Activated CD8-positive, alpha-beta memory T cell treated with anti-CD3 and anti-CD28 coated beads, Interleukin-2, amount 10 ng/mL, durations not matched to agents 7 days and 5 days (primary cell): ENCODE measurements around the gene FHOD3. TPM values are rescaled to one million over a fixed set of nuclear protein-coding genes. Genes with fewer than 3 reads are reported as not detected.

Experiments
- ATAC-seq: fragments of 150-1000 bp; cut with Tn5 transposase; one replicate; pipeline ENCODE4 v1.10.0; 2021; ENCODE audit warnings: moderate library complexity
- CTCF ChIA-PET: fragments of 350-600 bp; sonication (Branson Sonifier 250); formaldehyde crosslinking; loops from one replicate; lab custom pipeline; 2021; ENCODE audit warnings: antibody characterized with exemption; lab: Charles Lee
- DNase-seq: peaks from one replicate; pipeline ENCODE4 v3.0.0-alpha.2; 2020
- H3K27ac Mint-ChIP-seq: one replicate; pipeline ENCODE4 v1.8.0; 2021; ENCODE audit warnings: mild to moderate bottlenecking, mixed read lengths
- H3K27me3 Mint-ChIP-seq: one replicate; pipeline ENCODE4 v1.8.0; 2021; ENCODE audit warnings: mixed read lengths
- H3K36me3 Mint-ChIP-seq: one replicate; pipeline ENCODE4 v1.8.0; 2021; ENCODE audit warnings: mild to moderate bottlenecking, mixed read lengths
- H3K4me1 Mint-ChIP-seq: one replicate; pipeline ENCODE4 v1.8.0; 2021; ENCODE audit warnings: mixed read lengths
- H3K4me3 Mint-ChIP-seq: one replicate; pipeline ENCODE4 v1.8.0; 2021; ENCODE audit warnings: mild to moderate bottlenecking, moderate library complexity, mixed read lengths
- H3K9me3 Mint-ChIP-seq: one replicate; pipeline ENCODE4 v1.8.0; 2022; ENCODE audit warnings: low read depth, mixed read lengths
- total RNA-seq, 2 experiments: library from RNA; stranded (reverse); gene quantifications; one replicate each; pipeline ENCODE4 v1.2.3, GENCODE V29; 2021

FHOD3 gene
- total RNA-seq, 2 experiments from 2014 or later = not detected

GRCh38 chr18:36595046-36595817 is 297.7 kb downstream of the FHOD3 start:
- no peaks in the 10 kb centered on the region for H3K36me3 Mint-ChIP-seq
- ATAC-seq = no peak
- no peak for DNase-seq
- H3K27me3 Mint-ChIP-seq = no peaks in the 10 kb centered on the region
- CTCF ChIA-PET = no interaction called here
- H3K4me1 Mint-ChIP-seq = no peaks in the 10 kb centered on the region
- H3K27ac Mint-ChIP-seq = no peak overlapping the region
- no peaks in the 10 kb centered on the region for H3K9me3 Mint-ChIP-seq
- H3K4me3 Mint-ChIP-seq = no peak overlapping the region

GRCh38 chr18:36595818-36596215 is 298.3 kb downstream of the FHOD3 start:
- Mint-ChIP-seq H3K36me3 (no peaks in the 10 kb centered on the region), H3K27ac (no peak overlapping the region), H3K9me3 (no peaks in the 10 kb centered on the region), H3K4me3 (no peak overlapping the region), H3K4me1 (no peaks in the 10 kb centered on the region), H3K27me3 (no peaks in the 10 kb centered on the region)
- DNase-seq (no peak), ATAC-seq (no peak)
- CTCF ChIA-PET = no interaction called here

- CTCF ChIA-PET = no interaction called here
- ATAC-seq (no peak), DNase-seq (no peak)
- Mint-ChIP-seq H3K36me3 (no peaks in the 10 kb centered on the region), H3K4me3 (no peak overlapping the region), H3K4me1 (peaks cover 3% of the 10 kb centered on the region), H3K27ac (no peak overlapping the region), H3K9me3 (no peaks in the 10 kb centered on the region), H3K27me3 (no peaks in the 10 kb centered on the region)
These were observed 300.1 kb downstream of the FHOD3 start for GRCh38 chr18:36597636-36598035.

- no peaks in the 10 kb centered on the region for H3K36me3 Mint-ChIP-seq
- peaks cover 3% of the 10 kb centered on the region for H3K4me1 Mint-ChIP-seq
- no peaks in the 10 kb centered on the region for H3K27me3 Mint-ChIP-seq
- DNase-seq (no peak), ATAC-seq (no peak)
- no peak overlapping the region for H3K4me3 Mint-ChIP-seq
- H3K9me3 Mint-ChIP-seq = no peaks in the 10 kb centered on the region
- H3K27ac Mint-ChIP-seq = no peak overlapping the region
- CTCF ChIA-PET = no interaction called here
These were observed 303.0 kb downstream of the FHOD3 start for GRCh38 chr18:36600548-36600947.

GRCh38 chr18:36601316-36601715 is 303.8 kb downstream of the FHOD3 start:
- ATAC-seq = no peak
- DNase-seq = no peak
- Mint-ChIP-seq H3K9me3 (no peaks in the 10 kb centered on the region), H3K27ac (no peak overlapping the region), H3K27me3 (no peaks in the 10 kb centered on the region), H3K36me3 (no peaks in the 10 kb centered on the region), H3K4me1 (peaks cover 3% of the 10 kb centered on the region), H3K4me3 (no peak overlapping the region)
- CTCF ChIA-PET = no interaction called here

- DNase-seq (no peak), ATAC-seq (no peak)
- H3K4me1 Mint-ChIP-seq = peaks cover 3% of the 10 kb centered on the region
- no peaks in the 10 kb centered on the region for H3K9me3 Mint-ChIP-seq
- no peaks in the 10 kb centered on the region for H3K36me3 Mint-ChIP-seq
- no peak overlapping the region for H3K4me3 Mint-ChIP-seq
- H3K27ac Mint-ChIP-seq = no peak overlapping the region
- CTCF ChIA-PET = no interaction called here
- no peaks in the 10 kb centered on the region for H3K27me3 Mint-ChIP-seq
These were observed 304.6 kb downstream of the FHOD3 start for GRCh38 chr18:36602071-36602470.

GRCh38 chr18:36602620-36603019 is 305.1 kb downstream of the FHOD3 start:
- ATAC-seq = no peak
- no peaks in the 10 kb centered on the region for H3K9me3 Mint-ChIP-seq
- H3K4me1 Mint-ChIP-seq = peaks cover 3% of the 10 kb centered on the region
- no peak for DNase-seq
- H3K27me3 Mint-ChIP-seq = no peaks in the 10 kb centered on the region
- no peaks in the 10 kb centered on the region for H3K36me3 Mint-ChIP-seq
- no peak overlapping the region for H3K27ac Mint-ChIP-seq
- CTCF ChIA-PET = no interaction called here
- no peak overlapping the region for H3K4me3 Mint-ChIP-seq

- CTCF ChIA-PET = no interaction called here
- no peak overlapping the region for H3K27ac Mint-ChIP-seq
- H3K4me1 Mint-ChIP-seq = no peaks in the 10 kb centered on the region
- DNase-seq (no peak), ATAC-seq (no peak)
- peaks cover 7% of the 10 kb centered on the region for H3K27me3 Mint-ChIP-seq
- no peak overlapping the region for H3K4me3 Mint-ChIP-seq
- H3K36me3 Mint-ChIP-seq = no peaks in the 10 kb centered on the region
- H3K9me3 Mint-ChIP-seq = no peaks in the 10 kb centered on the region
These were observed 310.6 kb downstream of the FHOD3 start for GRCh38 chr18:36608107-36608506.

- no peaks in the 10 kb centered on the region for H3K9me3 Mint-ChIP-seq
- peaks cover 7% of the 10 kb centered on the region for H3K27me3 Mint-ChIP-seq
- CTCF ChIA-PET = no interaction called here
- no peak for DNase-seq
- no peak for ATAC-seq
- no peak overlapping the region for H3K27ac Mint-ChIP-seq
- H3K4me3 Mint-ChIP-seq = no peak overlapping the region
- H3K4me1 Mint-ChIP-seq = no peaks in the 10 kb centered on the region
- no peaks in the 10 kb centered on the region for H3K36me3 Mint-ChIP-seq
These were observed 312.7 kb downstream of the FHOD3 start for GRCh38 chr18:36610258-36610657.

- Mint-ChIP-seq H3K27me3 (peaks cover 7% of the 10 kb centered on the region), H3K9me3 (no peaks in the 10 kb centered on the region), H3K4me3 (no peak overlapping the region), H3K27ac (no peak overlapping the region), H3K36me3 (no peaks in the 10 kb centered on the region), H3K4me1 (no peaks in the 10 kb centered on the region)
- ATAC-seq = no peak
- DNase-seq = no peak
- CTCF ChIA-PET = no interaction called here
These were observed 313.1 kb downstream of the FHOD3 start for GRCh38 chr18:36610661-36611060.

- H3K27me3 Mint-ChIP-seq = peaks cover 6% of the 10 kb centered on the region
- no peaks in the 10 kb centered on the region for H3K9me3 Mint-ChIP-seq
- CTCF ChIA-PET = no interaction called here
- no peak overlapping the region for H3K4me3 Mint-ChIP-seq
- DNase-seq (no peak), ATAC-seq (no peak)
- H3K36me3 Mint-ChIP-seq = no peaks in the 10 kb centered on the region
- H3K4me1 Mint-ChIP-seq = no peaks in the 10 kb centered on the region
- no peak overlapping the region for H3K27ac Mint-ChIP-seq
These were observed 315.6 kb downstream of the FHOD3 start for GRCh38 chr18:36613069-36613468.

- H3K27me3 Mint-ChIP-seq = peaks cover 7% of the 10 kb centered on the region
- no peak overlapping the region for H3K4me3 Mint-ChIP-seq
- H3K4me1 Mint-ChIP-seq = no peaks in the 10 kb centered on the region
- H3K36me3 Mint-ChIP-seq = no peaks in the 10 kb centered on the region
- ATAC-seq = no peak
- no peak overlapping the region for H3K27ac Mint-ChIP-seq
- no peaks in the 10 kb centered on the region for H3K9me3 Mint-ChIP-seq
- DNase-seq = no peak
- CTCF ChIA-PET = no interaction called here
These were observed 316.3 kb downstream of the FHOD3 start for GRCh38 chr18:36613810-36614209.

- no peak for DNase-seq
- H3K27me3 Mint-ChIP-seq = peaks cover 6% of the 10 kb centered on the region
- ATAC-seq = no peak
- CTCF ChIA-PET = no interaction called here
- H3K4me3 Mint-ChIP-seq = no peak overlapping the region
- no peaks in the 10 kb centered on the region for H3K4me1 Mint-ChIP-seq
- no peaks in the 10 kb centered on the region for H3K9me3 Mint-ChIP-seq
- no peaks in the 10 kb centered on the region for H3K36me3 Mint-ChIP-seq
- H3K27ac Mint-ChIP-seq = no peak overlapping the region
These were observed 323.3 kb downstream of the FHOD3 start for GRCh38 chr18:36620788-36621187.

GRCh38 chr18:36622610-36623009 is 325.1 kb downstream of the FHOD3 start:
- no peak for DNase-seq
- H3K4me3 Mint-ChIP-seq = no peak overlapping the region
- CTCF ChIA-PET = no interaction called here
- H3K27me3 Mint-ChIP-seq = peaks cover 4% of the 10 kb centered on the region
- H3K27ac Mint-ChIP-seq = no peak overlapping the region
- H3K36me3 Mint-ChIP-seq = no peaks in the 10 kb centered on the region
- H3K9me3 Mint-ChIP-seq = no peaks in the 10 kb centered on the region
- no peak for ATAC-seq
- no peaks in the 10 kb centered on the region for H3K4me1 Mint-ChIP-seq
